Breast epithelium (tissue), 3 donors: ENCODE results near the gene GRB2.

Experiments used
- POLR2A ChIP-seq: fragments of 450-650 bp; IDR thresholded peaks from one replicate; pipeline ENCODE4 v1.6.1; 2016; ENCODE audit warnings: antibody characterized with exemption, mild to moderate bottlenecking, moderate library complexity
- POLR2AphosphoS5 ChIP-seq, 3 donors: sonication (generic); formaldehyde crosslinking; IDR thresholded peaks; one replicate each; pipeline ENCODE4 v1.6.1; 2017; ENCODE audit warnings: antibody characterized with exemption in 3 of 3
- TF ChIP-seq, protein P1 (sequence below), 3 donors: fragments of 450-650 bp; IDR thresholded peaks; one replicate each; pipeline ENCODE4 v1.5.1; 2016 to 2017; ENCODE audit warnings: antibody characterized with exemption in 3 of 3, mild to moderate bottlenecking in 3 of 3, moderate library complexity in 3 of 3

DNA sequence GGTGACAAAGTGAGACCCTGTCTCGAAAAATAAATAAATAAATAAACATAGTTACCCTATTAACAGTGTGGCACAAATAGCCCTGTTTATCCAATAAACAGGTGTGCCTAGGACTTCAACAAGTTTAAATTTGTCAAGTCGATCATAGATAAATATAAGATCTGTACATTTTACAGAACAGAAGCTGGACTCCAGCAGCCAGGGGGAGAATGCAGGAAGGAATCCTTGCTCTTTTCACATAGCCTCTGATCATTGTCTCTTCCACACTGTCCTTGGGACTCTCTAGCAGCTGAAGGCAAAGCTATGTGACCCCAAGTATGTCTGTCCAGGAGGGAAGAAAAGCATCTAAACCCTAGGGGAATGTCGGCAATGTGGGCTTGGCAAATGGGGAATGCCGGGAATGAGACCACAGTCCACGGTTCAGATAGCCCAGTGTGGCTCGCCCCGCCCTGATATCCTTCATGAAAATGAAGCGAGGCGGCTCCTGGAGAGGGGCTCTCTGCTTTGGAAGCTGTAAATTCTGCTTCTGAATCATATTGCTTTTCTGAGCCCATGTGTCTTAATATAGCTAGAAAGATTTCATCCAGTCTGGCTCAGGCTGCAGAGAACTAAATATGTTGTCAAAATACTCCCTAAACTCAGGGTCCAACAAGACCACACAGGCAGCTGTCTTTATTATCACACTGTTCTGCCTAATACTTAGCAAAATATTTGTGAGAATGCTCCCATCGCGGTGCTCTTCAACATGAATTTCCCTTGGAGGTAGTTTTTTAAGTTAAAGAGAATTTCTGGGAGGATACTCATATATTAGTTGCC is 24.9 kb upstream of the GRB2 start:
- TF ChIP-seq, protein P1, sequence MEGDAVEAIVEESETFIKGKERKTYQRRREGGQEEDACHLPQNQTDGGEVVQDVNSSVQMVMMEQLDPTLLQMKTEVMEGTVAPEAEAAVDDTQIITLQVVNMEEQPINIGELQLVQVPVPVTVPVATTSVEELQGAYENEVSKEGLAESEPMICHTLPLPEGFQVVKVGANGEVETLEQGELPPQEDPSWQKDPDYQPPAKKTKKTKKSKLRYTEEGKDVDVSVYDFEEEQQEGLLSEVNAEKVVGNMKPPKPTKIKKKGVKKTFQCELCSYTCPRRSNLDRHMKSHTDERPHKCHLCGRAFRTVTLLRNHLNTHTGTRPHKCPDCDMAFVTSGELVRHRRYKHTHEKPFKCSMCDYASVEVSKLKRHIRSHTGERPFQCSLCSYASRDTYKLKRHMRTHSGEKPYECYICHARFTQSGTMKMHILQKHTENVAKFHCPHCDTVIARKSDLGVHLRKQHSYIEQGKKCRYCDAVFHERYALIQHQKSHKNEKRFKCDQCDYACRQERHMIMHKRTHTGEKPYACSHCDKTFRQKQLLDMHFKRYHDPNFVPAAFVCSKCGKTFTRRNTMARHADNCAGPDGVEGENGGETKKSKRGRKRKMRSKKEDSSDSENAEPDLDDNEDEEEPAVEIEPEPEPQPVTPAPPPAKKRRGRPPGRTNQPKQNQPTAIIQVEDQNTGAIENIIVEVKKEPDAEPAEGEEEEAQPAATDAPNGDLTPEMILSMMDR (IDR thresholded peaks at IDR 0.05) = no peak
- no peak for TF ChIP-seq POLR2A
- no peak for TF ChIP-seq POLR2AphosphoS5 (IDR thresholded peaks at IDR 0.05)
